Sigmoid colon (tissue), 4 donors: ENCODE results near the gene IL18BP.

ENCODE experiments used
- POLR2AphosphoS5 ChIP-seq, 4 donors: sonication (generic); formaldehyde crosslinking; IDR thresholded peaks; one replicate each; pipeline ENCODE4 v1.6.1; 2017; ENCODE audit warnings: antibody characterized with exemption in 4 of 4
- TF ChIP-seq, protein P1 (sequence below), 4 experiments: fragments of 450-650 bp in 3 of 4; fragments of 200-600 bp in 1 of 4; IDR thresholded peaks; one replicate each; pipeline ENCODE4 v1.5.1; 2016 to 2019; ENCODE audit warnings: antibody characterized with exemption in 4 of 4, mild to moderate bottlenecking in 3 of 4, moderate library complexity in 2 of 4

DNA sequence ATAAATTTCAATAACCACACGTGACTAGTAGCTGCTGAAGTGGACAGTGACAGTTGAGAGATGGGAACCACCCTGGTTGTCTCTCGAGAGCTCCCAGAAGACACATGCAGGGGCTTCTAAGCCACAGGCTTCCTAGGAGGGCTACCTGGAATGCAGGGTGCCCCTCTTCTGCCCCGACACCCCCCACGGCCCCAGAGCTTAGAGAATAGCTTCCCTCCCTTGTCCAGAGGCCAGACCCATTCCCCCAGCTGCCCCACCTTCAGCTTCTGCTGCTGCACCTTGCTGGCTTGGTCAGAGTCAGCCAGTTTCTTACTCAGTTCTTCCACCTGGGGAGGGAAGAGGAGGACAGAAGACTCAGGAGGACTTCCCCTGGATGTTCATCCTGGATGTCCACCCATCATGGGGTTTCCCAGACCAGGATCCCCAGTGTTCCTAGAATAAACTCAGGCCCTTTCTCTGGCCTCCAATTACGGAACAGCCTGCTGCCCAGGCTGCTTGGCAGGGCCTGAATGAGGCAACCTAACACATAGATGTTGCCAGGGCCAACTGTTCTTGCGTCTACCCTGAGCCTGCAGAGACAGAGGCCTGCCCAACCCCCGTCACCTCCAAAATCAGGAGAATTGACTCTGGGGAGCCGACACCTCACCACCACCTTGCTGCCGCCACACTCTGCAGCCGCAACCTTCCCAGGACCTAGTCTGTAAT lies 12.0 kb downstream of the IL18BP start:
- TF ChIP-seq, protein P1, sequence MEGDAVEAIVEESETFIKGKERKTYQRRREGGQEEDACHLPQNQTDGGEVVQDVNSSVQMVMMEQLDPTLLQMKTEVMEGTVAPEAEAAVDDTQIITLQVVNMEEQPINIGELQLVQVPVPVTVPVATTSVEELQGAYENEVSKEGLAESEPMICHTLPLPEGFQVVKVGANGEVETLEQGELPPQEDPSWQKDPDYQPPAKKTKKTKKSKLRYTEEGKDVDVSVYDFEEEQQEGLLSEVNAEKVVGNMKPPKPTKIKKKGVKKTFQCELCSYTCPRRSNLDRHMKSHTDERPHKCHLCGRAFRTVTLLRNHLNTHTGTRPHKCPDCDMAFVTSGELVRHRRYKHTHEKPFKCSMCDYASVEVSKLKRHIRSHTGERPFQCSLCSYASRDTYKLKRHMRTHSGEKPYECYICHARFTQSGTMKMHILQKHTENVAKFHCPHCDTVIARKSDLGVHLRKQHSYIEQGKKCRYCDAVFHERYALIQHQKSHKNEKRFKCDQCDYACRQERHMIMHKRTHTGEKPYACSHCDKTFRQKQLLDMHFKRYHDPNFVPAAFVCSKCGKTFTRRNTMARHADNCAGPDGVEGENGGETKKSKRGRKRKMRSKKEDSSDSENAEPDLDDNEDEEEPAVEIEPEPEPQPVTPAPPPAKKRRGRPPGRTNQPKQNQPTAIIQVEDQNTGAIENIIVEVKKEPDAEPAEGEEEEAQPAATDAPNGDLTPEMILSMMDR (IDR thresholded peaks at IDR 0.05) = no peak
- TF ChIP-seq POLR2AphosphoS5 (IDR thresholded peaks at IDR 0.05) = no peak
